Skeletal muscle satellite cell (primary cell): ENCODE data around the gene MYO1D.
"Not testable (repeated sequence)": the region's sequence is repeated elsewhere in the genome, so short reads cannot be mapped to it uniquely, and the experiment has no call there.

Experiments used
- H3K27me3 ChIP-seq: 2 replicates; pipeline ENCODE4 v1.7.0; 2013; ENCODE audit warnings: low read length; ENCODE audit not compliant: control insufficient read depth, insufficient read depth
- H3K36me3 ChIP-seq: 2 replicates; pipeline ENCODE4 v1.7.0; 2013; ENCODE audit warnings: mild to moderate bottlenecking, control low read depth, low read length; ENCODE audit not compliant: insufficient read depth
- H3K4me1 ChIP-seq: 2 replicates; pipeline ENCODE4 v1.7.0; 2013; ENCODE audit warnings: low read length; ENCODE audit not compliant: control insufficient read depth, insufficient read depth
- H3K4me2 ChIP-seq: 2 replicates; pipeline ENCODE4 v1.7.0; 2013; ENCODE audit warnings: mild to moderate bottlenecking, low read length
- H3K4me3 ChIP-seq: 2 replicates; pipeline ENCODE4 v1.7.0; 2013; ENCODE audit warnings: low read length
- H3K9ac ChIP-seq: 2 replicates; pipeline ENCODE4 v1.7.0; 2013; ENCODE audit warnings: mild to moderate bottlenecking, low read depth, low read length, moderate library complexity
- H3K9me3 ChIP-seq: replicated peaks from 2 replicates; pipeline ENCODE4 v1.7.0; 2013; ENCODE audit warnings: mild to moderate bottlenecking, control low read depth, low read length

Gene MYO1D

DNA sequence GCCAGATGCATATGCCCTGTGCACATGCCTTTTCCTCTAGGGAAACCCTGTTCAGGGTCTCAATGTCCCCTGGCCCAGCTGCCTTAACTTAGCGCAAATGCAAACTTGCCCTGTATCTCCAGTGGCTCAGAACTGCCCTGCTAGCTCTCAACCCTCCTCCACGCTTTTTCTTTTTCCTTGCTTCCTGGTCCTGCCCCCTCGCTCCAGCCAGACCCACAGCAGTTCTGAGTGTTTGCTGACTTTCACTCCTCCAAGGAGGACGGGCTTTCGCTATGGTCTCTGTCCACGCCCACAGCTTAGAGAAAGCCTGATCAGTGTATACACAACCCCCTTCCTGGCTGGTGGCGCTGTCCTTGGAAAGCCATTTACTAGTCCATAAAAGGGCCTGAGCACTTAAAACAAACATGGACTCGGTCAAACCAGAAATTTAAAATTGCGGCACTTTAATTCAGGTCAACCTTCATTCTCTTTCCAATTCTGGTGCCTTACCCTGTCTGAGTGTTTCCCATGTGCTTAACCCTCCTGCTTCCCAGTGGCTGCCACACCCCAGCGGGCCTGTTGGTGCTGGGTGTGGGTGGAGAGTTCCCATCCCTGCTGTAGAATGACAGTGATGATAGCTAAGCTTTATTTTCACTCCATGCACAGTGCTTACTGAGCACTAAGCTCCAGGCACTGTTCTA is 35.4 kb upstream of the MYO1D start:
- H3K9ac ChIP-seq = no peak overlapping the region
- H3K9me3 ChIP-seq = no peaks in the 10 kb centered on the region
- H3K4me3 ChIP-seq = peak overlapping the region; percentile 33
- H3K4me2 ChIP-seq = peak overlapping the region; percentile 42
- H3K27me3 ChIP-seq = peaks cover 4% of the 10 kb centered on the region
- peaks cover 5% of the 10 kb centered on the region for H3K4me1 ChIP-seq
- H3K36me3 ChIP-seq = no peaks in the 10 kb centered on the region

DNA sequence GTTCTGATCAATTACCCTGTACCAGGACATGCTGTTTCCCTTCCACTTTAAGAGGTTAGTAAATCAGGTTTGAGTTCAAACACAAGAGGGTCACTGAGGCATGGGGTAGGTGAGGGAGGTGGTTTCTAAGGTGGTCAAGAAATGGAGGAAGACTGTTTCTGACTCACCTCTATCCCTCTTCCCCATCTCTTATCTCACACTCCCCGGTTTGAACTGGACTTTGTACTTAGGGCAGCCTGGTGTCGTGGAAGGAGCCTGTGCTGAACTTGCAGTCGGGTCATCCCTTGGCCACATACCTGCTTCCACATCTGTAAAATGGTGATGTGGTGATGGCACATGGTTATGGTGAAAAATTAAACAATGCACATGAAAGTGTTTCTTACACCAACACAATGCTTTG is 33.8 kb upstream of the MYO1D start:
- Histone ChIP-seq H3K36me3 (no peaks in the 10 kb centered on the region), H3K27me3 (peaks cover 4% of the 10 kb centered on the region), H3K4me3 (no peak overlapping the region), H3K9me3 (no peaks in the 10 kb centered on the region), H3K4me1 (peaks cover 5% of the 10 kb centered on the region), H3K4me2 (no peak overlapping the region), H3K9ac (no peak overlapping the region)

DNA sequence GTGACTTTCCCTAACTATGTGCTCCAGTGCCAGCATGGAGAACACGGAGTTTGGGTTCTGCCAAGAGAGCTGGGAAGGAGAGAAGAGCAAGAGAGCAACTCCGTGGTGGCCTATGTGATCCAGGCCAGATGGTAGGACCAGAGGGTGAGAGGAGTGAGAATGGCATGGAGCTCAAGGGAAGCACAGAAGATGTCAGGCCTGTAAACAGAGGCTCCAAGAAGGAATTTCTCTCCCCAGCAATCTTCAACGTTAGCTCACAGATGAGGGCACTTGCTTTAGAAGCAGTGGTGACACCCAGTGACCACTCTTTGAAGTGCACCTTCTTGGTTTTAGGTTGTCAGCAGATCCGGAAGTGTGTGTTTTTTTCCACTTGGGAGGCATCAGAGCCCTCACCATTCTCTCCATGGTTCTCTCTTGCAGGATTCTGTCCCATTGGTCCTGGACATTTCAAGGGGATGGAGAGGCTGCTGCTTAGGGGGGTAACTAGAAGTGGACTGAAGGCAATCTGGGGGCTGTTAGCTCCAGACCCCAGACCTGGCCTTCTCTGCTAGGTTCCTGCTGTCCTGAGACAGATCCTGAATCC is 33.0 kb upstream of the MYO1D start:
- Histone ChIP-seq H3K4me3 (no peak overlapping the region), H3K27me3 (no peaks in the 10 kb centered on the region), H3K9me3 (no peaks in the 10 kb centered on the region), H3K36me3 (no peaks in the 10 kb centered on the region), H3K9ac (no peak overlapping the region), H3K4me2 (no peak overlapping the region), H3K4me1 (peaks cover 5% of the 10 kb centered on the region)

DNA sequence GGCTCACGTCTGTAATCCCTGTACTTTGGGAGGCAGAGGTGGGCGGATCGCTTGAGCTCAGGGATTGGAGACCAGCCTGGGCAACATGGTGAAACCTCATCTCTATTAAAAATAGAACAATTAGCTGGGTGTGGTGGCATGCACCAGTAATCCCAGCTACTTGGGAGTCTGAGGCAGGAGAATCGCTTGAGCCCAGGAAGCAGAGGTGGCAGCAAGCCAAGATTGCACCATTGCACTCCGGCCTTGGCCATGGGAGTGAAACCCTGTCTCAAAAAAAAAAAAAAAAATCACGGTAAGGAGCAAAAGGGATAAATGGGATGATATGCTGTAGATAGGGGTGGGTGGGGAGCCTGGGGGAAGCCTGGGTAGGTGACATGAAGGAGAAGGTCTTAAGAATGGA is 30.7 kb upstream of the MYO1D start:
- H3K4me3 ChIP-seq = no peak overlapping the region

DNA sequence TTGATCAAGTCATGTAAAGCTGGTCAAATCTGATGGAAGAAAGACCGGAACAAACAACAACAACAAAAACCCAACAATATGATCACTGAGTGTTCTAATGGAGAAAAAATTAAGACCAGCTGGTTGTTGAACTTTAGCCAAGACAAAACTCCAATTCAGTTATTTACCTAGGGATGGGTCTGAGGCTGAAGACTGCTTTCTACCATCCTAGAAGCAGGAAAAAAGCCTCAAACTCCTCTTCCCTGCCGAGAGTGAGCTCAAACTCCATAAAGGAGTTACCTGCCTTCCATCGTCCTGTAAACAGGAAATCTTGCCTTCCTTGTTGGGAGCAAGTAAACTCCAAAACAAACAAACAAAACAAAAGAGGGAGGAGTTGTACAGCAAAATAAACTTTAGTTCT is 28.0 kb upstream of the MYO1D start:
- no peaks in the 10 kb centered on the region for H3K9me3 ChIP-seq
- H3K9ac ChIP-seq = no peak overlapping the region
- H3K36me3 ChIP-seq = no peaks in the 10 kb centered on the region
- no peaks in the 10 kb centered on the region for H3K27me3 ChIP-seq
- H3K4me1 ChIP-seq = no peaks in the 10 kb centered on the region
- H3K4me3 ChIP-seq = no peak overlapping the region
- H3K4me2 ChIP-seq = no peak overlapping the region

More for the DNA sequence above, 30.7 kb upstream of the MYO1D start:
- H3K4me2 ChIP-seq = no peak overlapping the region
- no peaks in the 10 kb centered on the region for H3K27me3 ChIP-seq
- no peaks in the 10 kb centered on the region for H3K36me3 ChIP-seq
- no peaks in the 10 kb centered on the region for H3K9me3 ChIP-seq
- H3K9ac ChIP-seq = no peak overlapping the region
- peaks cover 5% of the 10 kb centered on the region for H3K4me1 ChIP-seq

DNA sequence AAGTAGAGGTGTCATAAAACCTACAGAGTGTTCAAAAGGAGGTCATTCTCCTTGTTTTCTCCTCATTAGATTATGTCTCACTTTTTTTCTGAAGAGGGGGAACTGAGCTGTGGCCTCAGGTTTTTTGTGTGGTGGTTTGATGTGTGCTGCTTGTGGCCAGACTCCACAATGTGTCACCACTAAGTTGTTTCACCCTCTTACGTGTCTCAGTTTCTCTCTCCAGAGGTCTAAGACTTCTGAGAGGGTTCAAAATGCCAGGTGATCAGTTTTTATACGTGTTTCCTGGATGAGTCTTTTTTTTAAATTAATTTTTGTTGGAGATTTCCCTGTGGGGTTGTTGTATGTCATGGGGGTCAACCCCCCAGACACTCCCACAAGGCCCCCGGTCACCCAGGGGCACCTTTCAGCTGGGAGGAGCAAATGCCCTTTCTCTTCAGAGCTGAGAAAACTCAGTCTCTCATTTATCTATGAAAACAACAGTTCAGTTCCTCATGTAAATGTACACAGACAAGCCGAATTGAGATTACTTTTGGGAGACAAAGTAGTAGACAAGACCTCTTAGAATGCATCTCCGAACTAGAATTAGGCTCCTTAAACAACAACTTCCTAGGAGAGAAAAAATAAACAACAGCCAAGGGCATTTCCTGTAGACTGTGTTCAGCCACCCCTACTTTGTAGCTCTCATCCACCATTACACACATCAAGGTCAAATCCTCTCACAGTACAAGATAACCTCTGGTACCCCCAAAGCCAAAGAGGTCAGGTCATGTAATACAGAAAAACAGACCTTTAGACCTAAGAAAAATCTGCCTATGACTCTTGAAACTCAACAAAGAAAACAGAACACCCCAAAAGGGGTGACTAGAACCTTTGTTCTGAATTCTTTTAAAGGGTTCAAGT is 27.1 kb upstream of the MYO1D start:
- H3K36me3 ChIP-seq = no peaks in the 10 kb centered on the region
- no peaks in the 10 kb centered on the region for H3K4me1 ChIP-seq
- H3K4me3 ChIP-seq = no peak overlapping the region
- H3K9ac ChIP-seq = no peak overlapping the region
- H3K9me3 ChIP-seq = no peaks in the 10 kb centered on the region
- H3K4me2 ChIP-seq = no peak overlapping the region
- no peaks in the 10 kb centered on the region for H3K27me3 ChIP-seq

DNA sequence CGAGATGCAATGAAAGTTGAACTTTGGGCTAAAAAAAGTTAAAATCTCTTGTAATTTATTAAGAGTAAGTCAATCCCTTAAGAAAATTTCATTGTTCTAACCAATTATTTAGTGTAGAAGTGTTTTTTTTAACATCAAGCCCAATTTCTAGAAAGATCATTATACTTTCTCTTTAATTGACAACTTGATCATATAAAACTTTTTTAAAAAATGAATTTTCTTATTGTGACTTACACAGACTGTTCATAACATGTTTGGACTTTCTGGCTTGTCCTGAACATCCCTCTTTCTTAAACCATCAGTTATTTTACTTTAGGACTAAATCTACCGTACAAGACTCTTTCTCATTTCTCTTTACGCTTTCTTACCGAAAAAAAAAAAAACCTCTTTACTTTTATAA is 24.8 kb upstream of the MYO1D start:
- no peak overlapping the region for H3K4me3 ChIP-seq
- no peak overlapping the region for H3K9ac ChIP-seq
- no peak overlapping the region for H3K4me2 ChIP-seq
- no peaks in the 10 kb centered on the region for H3K4me1 ChIP-seq
- no peaks in the 10 kb centered on the region for H3K36me3 ChIP-seq
- H3K9me3 ChIP-seq = no peaks in the 10 kb centered on the region
- peaks cover 10% of the 10 kb centered on the region for H3K27me3 ChIP-seq

DNA sequence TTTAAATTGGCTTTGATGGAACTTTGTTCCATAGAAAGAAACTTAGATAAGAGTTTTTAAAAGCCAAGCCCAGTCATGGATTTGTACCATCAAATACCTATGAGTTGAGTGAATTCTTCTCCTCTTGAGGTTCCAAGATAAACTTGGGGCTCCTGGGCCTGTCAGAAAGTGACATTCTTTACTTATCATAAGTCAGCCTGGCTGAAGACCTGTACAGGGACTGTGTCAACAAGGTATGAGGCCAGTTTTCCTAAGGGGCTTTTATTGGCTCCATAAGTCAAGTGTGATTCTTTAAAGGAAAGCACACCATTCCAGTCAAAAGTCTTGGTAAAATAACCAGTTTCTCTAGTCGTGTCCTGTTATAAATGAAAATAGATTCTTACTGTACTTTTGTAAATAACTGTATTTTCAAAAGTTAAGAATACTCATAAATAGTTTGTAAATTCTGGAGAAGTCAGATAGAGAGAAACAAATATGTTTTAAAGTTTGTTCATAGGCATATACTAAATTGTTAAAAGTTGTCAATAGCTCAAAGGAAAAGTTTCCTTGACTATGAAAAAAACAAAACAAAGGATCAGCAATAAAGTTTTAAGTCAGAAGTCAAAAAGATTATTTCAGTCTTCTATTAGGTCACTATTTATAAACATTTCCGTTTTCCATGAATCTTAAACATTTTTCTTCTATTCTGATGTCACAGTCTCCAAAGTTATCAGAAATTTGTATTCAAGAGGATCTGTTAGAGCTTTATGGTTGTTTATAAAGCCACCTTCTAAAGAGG is 22.5 kb upstream of the MYO1D start:
- Histone ChIP-seq H3K27me3 (peaks cover 14% of the 10 kb centered on the region), H3K9ac (no peak overlapping the region), H3K9me3 (no peaks in the 10 kb centered on the region), H3K4me2 (no peak overlapping the region), H3K36me3 (no peaks in the 10 kb centered on the region), H3K4me1 (no peaks in the 10 kb centered on the region), H3K4me3 (no peak overlapping the region)

DNA sequence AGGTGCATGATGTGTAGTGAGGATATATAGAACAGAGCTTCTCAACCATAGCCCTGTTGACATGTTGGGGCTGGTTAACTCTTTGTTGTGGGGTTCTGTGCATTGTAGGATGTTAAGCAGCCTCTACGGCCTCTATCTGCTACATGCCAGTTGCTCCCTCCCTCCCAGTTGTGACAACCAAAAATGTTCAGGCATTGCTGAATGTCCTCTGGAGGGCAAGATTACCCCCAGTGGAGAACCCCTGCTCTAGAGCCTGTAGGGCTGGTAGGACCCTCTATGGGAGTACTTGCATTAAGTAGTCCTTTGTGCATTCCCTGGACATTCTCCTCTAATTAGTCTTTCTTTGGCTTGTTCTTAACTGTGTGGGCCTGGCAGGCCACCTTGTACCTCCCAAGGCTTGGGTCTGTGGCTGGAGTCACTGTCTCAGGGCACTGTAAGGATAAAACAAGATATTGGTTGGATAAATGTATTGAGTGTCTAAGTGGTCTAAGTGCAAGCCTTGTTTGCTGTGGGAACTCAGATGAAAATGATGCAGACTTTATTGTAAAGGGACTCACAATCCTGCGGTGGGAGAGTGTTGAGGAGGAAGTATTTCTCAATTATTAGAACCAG is 19.8 kb upstream of the MYO1D start:
- no peak overlapping the region for H3K4me2 ChIP-seq
- no peaks in the 10 kb centered on the region for H3K9me3 ChIP-seq
- H3K4me3 ChIP-seq = no peak overlapping the region
- H3K9ac ChIP-seq = no peak overlapping the region
- peaks cover 14% of the 10 kb centered on the region for H3K27me3 ChIP-seq
- no peaks in the 10 kb centered on the region for H3K36me3 ChIP-seq
- H3K4me1 ChIP-seq = no peaks in the 10 kb centered on the region

DNA sequence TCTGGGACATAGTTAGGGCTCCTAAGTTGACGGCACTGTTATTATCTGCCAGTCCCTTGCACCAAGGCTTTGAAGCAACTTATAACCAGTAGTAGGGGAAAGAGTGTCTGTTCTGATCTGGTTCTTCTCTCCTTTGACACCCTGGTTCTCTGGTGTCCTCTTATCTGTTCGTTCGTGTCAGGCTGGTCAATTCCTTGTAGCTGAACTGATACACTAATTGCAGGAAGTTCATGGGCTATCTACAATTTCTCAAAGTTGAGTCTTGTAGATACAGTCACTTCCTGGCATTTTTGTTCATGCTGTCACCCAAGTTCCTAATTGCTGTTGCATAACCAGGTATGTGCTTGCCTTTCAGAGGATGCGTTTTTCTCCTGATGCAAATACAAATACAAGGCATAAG is 17.3 kb upstream of the MYO1D start:
- Histone ChIP-seq H3K27me3 (peaks cover 14% of the 10 kb centered on the region), H3K4me3 (no peak overlapping the region), H3K4me1 (no peaks in the 10 kb centered on the region), H3K36me3 (no peaks in the 10 kb centered on the region), H3K9me3 (no peaks in the 10 kb centered on the region), H3K9ac (no peak overlapping the region), H3K4me2 (no peak overlapping the region)

DNA sequence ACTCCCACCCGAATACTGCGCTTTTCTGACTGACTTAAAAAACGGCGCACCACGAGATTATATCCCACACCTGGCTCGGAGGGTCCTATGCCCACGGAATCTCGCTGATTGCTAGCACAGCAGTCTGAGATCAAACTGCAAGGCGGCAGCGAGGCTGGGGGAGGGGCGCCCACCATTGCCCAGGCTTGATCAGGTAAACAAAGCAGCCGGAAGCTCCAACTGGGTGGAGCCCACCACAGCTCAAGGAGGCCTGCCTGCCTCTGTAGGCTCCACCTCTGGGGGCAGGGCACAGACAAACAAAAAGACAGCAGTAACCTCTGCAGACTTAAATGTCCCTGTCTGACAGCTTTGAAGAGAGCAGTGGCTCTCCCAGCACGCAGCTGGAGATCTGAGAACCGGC is 10.5 kb upstream of the MYO1D start:
- H3K9me3 ChIP-seq, H3K4me2 ChIP-seq, H3K9ac ChIP-seq, H3K4me1 ChIP-seq, H3K4me3 ChIP-seq, H3K27me3 ChIP-seq, H3K36me3 ChIP-seq: not testable (repeated sequence)
